ENCODE data around the gene PLA2G6. TPM values are rescaled to one million over a fixed set of nuclear protein-coding genes. Genes with fewer than 3 reads are reported as not detected.

The PLA2G6 gene
- total RNA-seq, 1 experiment from 2014 or later: 29.9 TPM

DNA sequence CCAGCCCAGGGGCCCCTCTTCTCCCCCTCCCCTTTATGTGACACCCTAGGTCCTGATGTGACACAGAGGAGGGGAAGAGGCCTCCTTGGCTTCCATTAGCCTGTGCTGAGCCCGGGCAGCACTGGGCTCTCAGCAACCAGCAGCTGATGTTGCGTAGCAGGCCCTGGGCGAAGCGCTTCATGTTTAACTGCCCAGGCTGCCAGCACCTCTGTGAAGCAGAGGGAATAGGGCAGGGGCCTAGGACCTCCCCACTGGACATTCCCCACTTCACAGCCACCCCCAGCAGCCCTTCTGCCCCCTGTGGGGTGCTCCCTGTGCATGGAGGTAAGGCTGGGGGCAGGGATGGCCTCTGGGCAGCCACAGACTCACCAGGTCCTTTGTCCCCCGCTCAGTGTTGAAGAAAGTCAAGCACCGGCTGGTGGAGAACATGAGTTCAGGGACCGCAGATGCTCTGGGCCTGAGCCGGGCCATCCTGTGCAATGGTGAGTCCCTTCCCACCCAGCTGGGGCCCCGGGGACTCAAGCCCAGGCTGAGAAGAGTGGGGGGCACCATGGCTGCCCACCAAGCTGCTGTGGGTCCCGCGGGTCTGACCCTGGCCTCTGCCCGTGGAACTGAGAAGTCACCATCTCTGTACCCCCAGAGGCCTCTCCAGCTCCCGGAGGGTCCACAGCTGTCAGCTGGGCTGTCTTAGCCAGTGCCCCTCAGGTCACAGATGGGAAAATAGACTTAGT, 112.8 kb downstream of the PLA2G6 start (continued):
- TF ChIP-seq ZNF121 (CRISPR knock-in tag; IDR thresholded peaks at IDR 0.05) (no peak), TP53 (CRISPR knock-in tag; IDR thresholded peaks at IDR 0.05) (no peak), ZNF138 (CRISPR knock-in tag; conservative IDR thresholded peaks at IDR 0.05) (no peak), GTF2I (CRISPR knock-in tag; conservative IDR thresholded peaks at IDR 0.05) (no peak)

DNA sequence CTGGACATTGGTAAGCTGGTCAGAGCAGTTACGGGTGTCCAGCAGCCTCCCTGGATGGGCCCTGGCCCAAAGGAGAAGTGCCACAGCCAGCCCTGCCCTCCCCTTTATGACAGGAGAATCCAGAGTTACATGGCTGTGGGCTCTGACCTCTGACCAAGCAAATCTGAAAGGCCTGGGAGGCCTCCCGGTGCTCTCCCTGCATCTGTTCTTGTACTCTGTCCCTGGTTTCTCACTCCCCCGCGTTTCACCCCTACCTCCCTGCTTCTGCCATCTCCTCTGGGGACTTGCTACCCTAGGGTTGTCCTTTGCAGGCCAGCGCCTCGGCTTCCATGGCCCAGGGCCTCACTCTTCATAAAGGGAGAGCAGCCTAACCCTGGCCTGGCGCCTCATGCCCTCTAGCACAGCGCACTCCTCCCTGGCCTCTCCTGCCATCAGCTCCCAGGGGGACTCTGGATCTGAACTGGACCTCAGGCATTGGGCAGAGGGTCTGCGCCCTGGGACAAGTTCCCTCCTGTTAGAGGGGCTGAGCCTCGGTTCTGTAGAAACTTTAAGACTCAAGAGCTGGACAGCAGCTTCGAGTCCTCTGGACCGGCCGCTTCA, 113.8 kb downstream of the PLA2G6 start:
- peak overlapping the region; percentile 32; the same call in 1 of the 2 replicates for H3K27ac Mint-ChIP-seq
- ATAC-seq: no peak
- H3K4me1 Mint-ChIP-seq: no peaks in the 10 kb centered on the region
- H3K4me3 Mint-ChIP-seq: no peak overlapping the region
- TF ChIP-seq, protein P1, sequence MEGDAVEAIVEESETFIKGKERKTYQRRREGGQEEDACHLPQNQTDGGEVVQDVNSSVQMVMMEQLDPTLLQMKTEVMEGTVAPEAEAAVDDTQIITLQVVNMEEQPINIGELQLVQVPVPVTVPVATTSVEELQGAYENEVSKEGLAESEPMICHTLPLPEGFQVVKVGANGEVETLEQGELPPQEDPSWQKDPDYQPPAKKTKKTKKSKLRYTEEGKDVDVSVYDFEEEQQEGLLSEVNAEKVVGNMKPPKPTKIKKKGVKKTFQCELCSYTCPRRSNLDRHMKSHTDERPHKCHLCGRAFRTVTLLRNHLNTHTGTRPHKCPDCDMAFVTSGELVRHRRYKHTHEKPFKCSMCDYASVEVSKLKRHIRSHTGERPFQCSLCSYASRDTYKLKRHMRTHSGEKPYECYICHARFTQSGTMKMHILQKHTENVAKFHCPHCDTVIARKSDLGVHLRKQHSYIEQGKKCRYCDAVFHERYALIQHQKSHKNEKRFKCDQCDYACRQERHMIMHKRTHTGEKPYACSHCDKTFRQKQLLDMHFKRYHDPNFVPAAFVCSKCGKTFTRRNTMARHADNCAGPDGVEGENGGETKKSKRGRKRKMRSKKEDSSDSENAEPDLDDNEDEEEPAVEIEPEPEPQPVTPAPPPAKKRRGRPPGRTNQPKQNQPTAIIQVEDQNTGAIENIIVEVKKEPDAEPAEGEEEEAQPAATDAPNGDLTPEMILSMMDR (IDR thresholded peaks at IDR 0.05): no peak
- no peak for TF ChIP-seq ATF1 (CRISPR knock-in tag; IDR thresholded peaks at IDR 0.05)
- no peak for TF ChIP-seq GABPB1 (CRISPR knock-in tag; IDR thresholded peaks at IDR 0.05)
- TF ChIP-seq NR3C1 (CRISPR knock-in tag; conservative IDR thresholded peaks at IDR 0.05; ENCODE audit: low read depth): no peak
- TF ChIP-seq ZNF317 (CRISPR knock-in tag; IDR thresholded peaks at IDR 0.05; ENCODE audit: borderline replicate concordance, low read depth): no peak
- TF ChIP-seq, protein P2, sequence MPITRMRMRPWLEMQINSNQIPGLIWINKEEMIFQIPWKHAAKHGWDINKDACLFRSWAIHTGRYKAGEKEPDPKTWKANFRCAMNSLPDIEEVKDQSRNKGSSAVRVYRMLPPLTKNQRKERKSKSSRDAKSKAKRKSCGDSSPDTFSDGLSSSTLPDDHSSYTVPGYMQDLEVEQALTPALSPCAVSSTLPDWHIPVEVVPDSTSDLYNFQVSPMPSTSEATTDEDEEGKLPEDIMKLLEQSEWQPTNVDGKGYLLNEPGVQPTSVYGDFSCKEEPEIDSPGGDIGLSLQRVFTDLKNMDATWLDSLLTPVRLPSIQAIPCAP (CRISPR knock-in tag; IDR thresholded peaks at IDR 0.05): no peak
- TF ChIP-seq, protein P3, sequence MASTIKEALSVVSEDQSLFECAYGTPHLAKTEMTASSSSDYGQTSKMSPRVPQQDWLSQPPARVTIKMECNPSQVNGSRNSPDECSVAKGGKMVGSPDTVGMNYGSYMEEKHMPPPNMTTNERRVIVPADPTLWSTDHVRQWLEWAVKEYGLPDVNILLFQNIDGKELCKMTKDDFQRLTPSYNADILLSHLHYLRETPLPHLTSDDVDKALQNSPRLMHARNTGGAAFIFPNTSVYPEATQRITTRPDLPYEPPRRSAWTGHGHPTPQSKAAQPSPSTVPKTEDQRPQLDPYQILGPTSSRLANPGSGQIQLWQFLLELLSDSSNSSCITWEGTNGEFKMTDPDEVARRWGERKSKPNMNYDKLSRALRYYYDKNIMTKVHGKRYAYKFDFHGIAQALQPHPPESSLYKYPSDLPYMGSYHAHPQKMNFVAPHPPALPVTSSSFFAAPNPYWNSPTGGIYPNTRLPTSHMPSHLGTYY (CRISPR knock-in tag; IDR thresholded peaks at IDR 0.05): no peak
- no peak for TF ChIP-seq JAZF1 (CRISPR knock-in tag; IDR thresholded peaks at IDR 0.05)
- TF ChIP-seq NR1H2 (CRISPR knock-in tag; IDR thresholded peaks at IDR 0.05): no peak
- TF ChIP-seq, protein P4, sequence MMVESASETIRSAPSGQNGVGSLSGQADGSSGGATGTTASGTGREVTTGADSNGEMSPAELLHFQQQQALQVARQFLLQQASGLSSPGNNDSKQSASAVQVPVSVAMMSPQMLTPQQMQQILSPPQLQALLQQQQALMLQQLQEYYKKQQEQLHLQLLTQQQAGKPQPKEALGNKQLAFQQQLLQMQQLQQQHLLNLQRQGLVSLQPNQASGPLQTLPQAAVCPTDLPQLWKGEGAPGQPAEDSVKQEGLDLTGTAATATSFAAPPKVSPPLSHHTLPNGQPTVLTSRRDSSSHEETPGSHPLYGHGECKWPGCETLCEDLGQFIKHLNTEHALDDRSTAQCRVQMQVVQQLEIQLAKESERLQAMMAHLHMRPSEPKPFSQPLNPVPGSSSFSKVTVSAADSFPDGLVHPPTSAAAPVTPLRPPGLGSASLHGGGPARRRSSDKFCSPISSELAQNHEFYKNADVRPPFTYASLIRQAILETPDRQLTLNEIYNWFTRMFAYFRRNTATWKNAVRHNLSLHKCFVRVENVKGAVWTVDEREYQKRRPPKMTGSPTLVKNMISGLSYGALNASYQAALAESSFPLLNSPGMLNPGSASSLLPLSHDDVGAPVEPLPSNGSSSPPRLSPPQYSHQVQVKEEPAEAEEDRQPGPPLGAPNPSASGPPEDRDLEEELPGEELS (CRISPR knock-in tag; IDR thresholded peaks at IDR 0.05): no peak
- no peak for TF ChIP-seq OVOL2 (CRISPR knock-in tag; IDR thresholded peaks at IDR 0.05; ENCODE audit: borderline replicate concordance)
- CTCF ChIA-PET: interaction anchor here (0.9 to 6.4 kb wide), 7 partner anchors 11 to 163 kb away, joined by 3 to 44 read pairs (median 5); partner anchors contain the start of gene PICK1
- H3K27me3 Mint-ChIP-seq (ENCODE audit: low read depth): no peaks in the 10 kb centered on the region
- H3K9me3 Mint-ChIP-seq: no peaks in the 10 kb centered on the region
- DNase-seq (ENCODE audit: low spot score): no peak
- POLR2A ChIA-PET: interaction anchor here (1.1 kb wide), 2 partner anchors 30 to 114 kb away, joined by 3 to 5 read pairs; no protein-coding TSS in a partner anchor
- peaks cover 18% of the 10 kb centered on the region for H3K36me3 Mint-ChIP-seq

DNA sequence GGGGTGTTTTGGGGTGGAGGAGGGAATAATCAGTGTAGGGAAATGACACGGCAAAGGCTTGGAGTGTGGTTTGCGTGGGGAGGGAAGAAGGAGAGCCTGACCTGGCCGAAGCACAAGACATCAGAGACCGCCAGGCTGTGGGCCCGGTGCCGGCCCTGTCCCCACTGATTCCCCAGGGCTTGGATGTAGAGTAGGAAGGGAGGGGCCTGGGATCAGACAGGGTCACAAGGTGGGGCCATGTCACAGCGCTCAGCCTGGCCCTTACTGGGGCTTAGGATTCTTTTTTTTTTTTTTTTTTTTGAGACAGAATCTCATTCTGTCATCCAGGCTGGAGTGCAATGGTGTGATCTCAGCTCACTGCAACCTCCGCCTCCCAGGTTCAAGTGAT, 114.6 kb downstream of the PLA2G6 start:
- CTCF ChIA-PET: interaction anchor here (0.5 to 6.4 kb wide), 6 partner anchors 7 to 48 kb away, joined by 3 to 44 read pairs (median 6); partner anchors contain the start of gene PICK1
- DNase-seq (ENCODE audit: low spot score): no peak
- ATAC-seq: no peak
- no peaks in the 10 kb centered on the region for H3K9me3 Mint-ChIP-seq
- no peaks in the 10 kb centered on the region for H3K27me3 Mint-ChIP-seq (ENCODE audit: low read depth)
- no peak overlapping the region for H3K4me3 Mint-ChIP-seq
- H3K36me3 Mint-ChIP-seq: peaks cover 21% of the 10 kb centered on the region
- peak overlapping the region; percentile 57; the same call in 1 of the 2 replicates for H3K27ac Mint-ChIP-seq
- H3K4me1 Mint-ChIP-seq: no peaks in the 10 kb centered on the region
- TF ChIP-seq NR1H2 (CRISPR knock-in tag; IDR thresholded peaks at IDR 0.05) (no peak), ZNF671 (CRISPR knock-in tag; IDR thresholded peaks at IDR 0.05) (no peak), JUN (CRISPR knock-in tag; IDR thresholded peaks at IDR 0.05) (no peak), CREM (CRISPR knock-in tag; IDR thresholded peaks at IDR 0.05) (no peak), TP53 (CRISPR knock-in tag; IDR thresholded peaks at IDR 0.05) (no peak), ZNF317 (CRISPR knock-in tag; IDR thresholded peaks at IDR 0.05; ENCODE audit: borderline replicate concordance, low read depth) (no peak)
- TF ChIP-seq, protein P5, sequence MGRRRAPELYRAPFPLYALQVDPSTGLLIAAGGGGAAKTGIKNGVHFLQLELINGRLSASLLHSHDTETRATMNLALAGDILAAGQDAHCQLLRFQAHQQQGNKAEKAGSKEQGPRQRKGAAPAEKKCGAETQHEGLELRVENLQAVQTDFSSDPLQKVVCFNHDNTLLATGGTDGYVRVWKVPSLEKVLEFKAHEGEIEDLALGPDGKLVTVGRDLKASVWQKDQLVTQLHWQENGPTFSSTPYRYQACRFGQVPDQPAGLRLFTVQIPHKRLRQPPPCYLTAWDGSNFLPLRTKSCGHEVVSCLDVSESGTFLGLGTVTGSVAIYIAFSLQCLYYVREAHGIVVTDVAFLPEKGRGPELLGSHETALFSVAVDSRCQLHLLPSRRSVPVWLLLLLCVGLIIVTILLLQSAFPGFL (CRISPR knock-in tag; IDR thresholded peaks at IDR 0.05; ENCODE audit: borderline replicate concordance): no peak
- TF ChIP-seq, protein P6, sequence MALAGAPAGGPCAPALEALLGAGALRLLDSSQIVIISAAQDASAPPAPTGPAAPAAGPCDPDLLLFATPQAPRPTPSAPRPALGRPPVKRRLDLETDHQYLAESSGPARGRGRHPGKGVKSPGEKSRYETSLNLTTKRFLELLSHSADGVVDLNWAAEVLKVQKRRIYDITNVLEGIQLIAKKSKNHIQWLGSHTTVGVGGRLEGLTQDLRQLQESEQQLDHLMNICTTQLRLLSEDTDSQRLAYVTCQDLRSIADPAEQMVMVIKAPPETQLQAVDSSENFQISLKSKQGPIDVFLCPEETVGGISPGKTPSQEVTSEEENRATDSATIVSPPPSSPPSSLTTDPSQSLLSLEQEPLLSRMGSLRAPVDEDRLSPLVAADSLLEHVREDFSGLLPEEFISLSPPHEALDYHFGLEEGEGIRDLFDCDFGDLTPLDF (CRISPR knock-in tag; IDR thresholded peaks at IDR 0.05): no peak
- TF ChIP-seq, protein P2 (CRISPR knock-in tag; IDR thresholded peaks at IDR 0.05): no peak
- POLR2A ChIA-PET: no interaction called here
